Astrocyte of the spinal cord (primary cell): ENCODE results near the gene POU2AF2.

Experiments used
- DNase-seq: peaks from one replicate; pipeline ENCODE4 v3.0.0; 2011; ENCODE audit warnings: low read depth, low spot score
- H3K4me3 ChIP-seq: 2 replicates; pipeline ENCODE4 v1.5.1; 2011; ENCODE audit warnings: low read depth, mild to moderate bottlenecking, low read length, moderate library complexity
- CTCF ChIP-seq: IDR thresholded peaks from 2 replicates; pipeline ENCODE4 v1.5.1; 2012; ENCODE audit warnings: low read depth, mild to moderate bottlenecking, low read length, inconsistent platforms
- in situ Hi-C: cut with HindIII; loops from 2 replicates; pipeline ENCODE4 v1.10.0; 2017; ENCODE audit warnings: low sequenced_read_pairs

The POU2AF2 gene

GRCh38 chr11:111301842-111302118 lies 56.3 kb downstream of the POU2AF2 start:
- in situ Hi-C loops: no loop called here
- no peak for DNase-seq

GRCh38 chr11:111302298-111302697 lies 56.8 kb downstream of the POU2AF2 start:
- no peak overlapping the region for H3K4me3 ChIP-seq
- no peak for DNase-seq
- no peak for TF ChIP-seq CTCF
- in situ Hi-C loops: no loop called here

More at GRCh38 chr11:111301842-111302118, 56.3 kb downstream of the POU2AF2 start:
- no peak overlapping the region for H3K4me3 ChIP-seq
- no peak for TF ChIP-seq CTCF

GRCh38 chr11:111303461-111303860 lies 57.9 kb downstream of the POU2AF2 start:
- in situ Hi-C loops: no loop called here
- no peak for DNase-seq
- no peak for TF ChIP-seq CTCF
- no peak overlapping the region for H3K4me3 ChIP-seq

- no peak overlapping the region for H3K4me3 ChIP-seq
- in situ Hi-C loops: no loop called here
- DNase-seq: no peak
- TF ChIP-seq CTCF: no peak
Observed at GRCh38 chr11:111305162-111305802, 59.8 kb downstream of the POU2AF2 start.

GRCh38 chr11:111305876-111306275 lies 60.4 kb downstream of the POU2AF2 start:
- DNase-seq: no peak
- no peak for TF ChIP-seq CTCF
- in situ Hi-C loops: no loop called here
- no peak overlapping the region for H3K4me3 ChIP-seq

GRCh38 chr11:111306321-111306720 lies 60.8 kb downstream of the POU2AF2 start:
- in situ Hi-C loops: no loop called here
- no peak for TF ChIP-seq CTCF

GRCh38 chr11:111307472-111308108 lies 62.1 kb downstream of the POU2AF2 start:
- DNase-seq: no peak
- in situ Hi-C loops: no loop called here
- TF ChIP-seq CTCF: no peak
- no peak overlapping the region for H3K4me3 ChIP-seq

More at GRCh38 chr11:111306321-111306720, 60.8 kb downstream of the POU2AF2 start:
- no peak for DNase-seq
- no peak overlapping the region for H3K4me3 ChIP-seq
